Measurements from ENCODE around the gene ZDHHC15. TPM values are rescaled to one million over a fixed set of nuclear protein-coding genes. Genes with fewer than 3 reads are reported as not detected.
"Not testable (repeated sequence)": the region's sequence is repeated elsewhere in the genome, so short reads cannot be mapped to it uniquely, and the experiment has no call there.

The ZDHHC15 gene, protein sequence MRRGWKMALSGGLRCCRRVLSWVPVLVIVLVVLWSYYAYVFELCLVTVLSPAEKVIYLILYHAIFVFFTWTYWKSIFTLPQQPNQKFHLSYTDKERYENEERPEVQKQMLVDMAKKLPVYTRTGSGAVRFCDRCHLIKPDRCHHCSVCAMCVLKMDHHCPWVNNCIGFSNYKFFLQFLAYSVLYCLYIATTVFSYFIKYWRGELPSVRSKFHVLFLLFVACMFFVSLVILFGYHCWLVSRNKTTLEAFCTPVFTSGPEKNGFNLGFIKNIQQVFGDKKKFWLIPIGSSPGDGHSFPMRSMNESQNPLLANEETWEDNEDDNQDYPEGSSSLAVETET
- not detected for polyA plus RNA-seq

GRCh38 chrX:75522565-75523431 lies at the start of gene ZDHHC15:
ZDHHC15 (minus strand) TSS chrX:75523037; CDS start chrX:75523024, 13 bp downstream.
- Mint-ChIP-seq H3K36me3 (no peaks in the 10 kb centered on the region), H3K4me3 (peak within 1 kb of the TSS; percentile 25 to 61 (median 43)), H3K9me3 (peaks cover 0 to 2% (median 0%) of the 10 kb centered on the region in 6 donors), H3K27ac (no peak within 1 kb of the TSS), H3K27me3 (ENCODE audit: low read depth in 3 of 3) (peaks cover 2 to 3% (median 3%) of the 10 kb centered on the region in 3 donors), H3K4me1 (peaks cover 7 to 9% of the 10 kb centered on the region in 2 donors)
- no peak for DNase-seq

GRCh38 chrX:75560544-75560943 lies 37.7 kb upstream of the ZDHHC15 start:
- H3K27ac Mint-ChIP-seq; H3K9me3 Mint-ChIP-seq; H3K4me1 Mint-ChIP-seq; H3K27me3 Mint-ChIP-seq (ENCODE audit: low read depth in 3 of 3); DNase-seq; H3K36me3 Mint-ChIP-seq; H3K4me3 Mint-ChIP-seq: not testable (repeated sequence)

GRCh38 chrX:75547783-75548182 lies 24.9 kb upstream of the ZDHHC15 start:
- Mint-ChIP-seq H3K9me3 (peaks cover 0 to 2% (median 0%) of the 10 kb centered on the region in 6 donors), H3K4me1 (peaks cover 0 to 5% of the 10 kb centered on the region in 2 donors), H3K27me3 (ENCODE audit: low read depth in 3 of 3) (peaks cover 1 to 27% (median 4%) of the 10 kb centered on the region in 3 donors), H3K27ac (no peak overlapping the region), H3K4me3 (no peak overlapping the region), H3K36me3 (no peaks in the 10 kb centered on the region)
- no peak for DNase-seq

GRCh38 chrX:75546724-75547511 lies 24.1 kb upstream of the ZDHHC15 start:
- Mint-ChIP-seq H3K27me3 (ENCODE audit: low read depth in 3 of 3) (peaks cover 1 to 27% (median 4%) of the 10 kb centered on the region in 3 donors), H3K36me3 (no peaks in the 10 kb centered on the region), H3K4me1 (peaks cover 0 to 5% of the 10 kb centered on the region in 2 donors), H3K4me3 (no peak overlapping the region), H3K9me3 (peaks cover 0 to 2% (median 0%) of the 10 kb centered on the region in 6 donors), H3K27ac (no peak overlapping the region)
- no peak for DNase-seq

- H3K4me1 Mint-ChIP-seq, result peaks cover 0 to 5% of the 10 kb centered on the region in 2 donors
- H3K27ac Mint-ChIP-seq, result no peak overlapping the region
- peaks cover 1 to 20% (median 4%) of the 10 kb centered on the region in 3 donors for H3K27me3 Mint-ChIP-seq (ENCODE audit: low read depth in 3 of 3)
- H3K4me3 Mint-ChIP-seq, result no peak overlapping the region
- no peaks in the 10 kb centered on the region for H3K36me3 Mint-ChIP-seq
- no peak for DNase-seq
- peaks cover 0 to 2% (median 0%) of the 10 kb centered on the region in 6 donors for H3K9me3 Mint-ChIP-seq
Observed at GRCh38 chrX:75544786-75545185, 21.9 kb upstream of the ZDHHC15 start.

GRCh38 chrX:75483933-75484332 lies 38.9 kb downstream of the ZDHHC15 start:
- Mint-ChIP-seq H3K4me1 (no peaks in the 10 kb centered on the region), H3K27me3 (ENCODE audit: low read depth in 3 of 3) (peaks cover 5 to 11% (median 6%) of the 10 kb centered on the region in 3 donors), H3K27ac (no peak overlapping the region)

GRCh38 chrX:75461780-75462179 lies 61.1 kb downstream of the ZDHHC15 start:
- not testable (repeated sequence) for H3K4me1 Mint-ChIP-seq, DNase-seq, H3K27ac Mint-ChIP-seq, H3K4me3 Mint-ChIP-seq, H3K36me3 Mint-ChIP-seq
- H3K9me3 Mint-ChIP-seq, result peaks cover 7 to 28% (median 18%) of the 10 kb centered on the region in 6 donors
- peaks cover 0 to 13% (median 2%) of the 10 kb centered on the region in 3 donors for H3K27me3 Mint-ChIP-seq (ENCODE audit: low read depth in 3 of 3)

More at GRCh38 chrX:75483933-75484332, 38.9 kb downstream of the ZDHHC15 start:
- Mint-ChIP-seq H3K36me3 (no peaks in the 10 kb centered on the region), H3K9me3 (peaks cover 0 to 9% (median 2%) of the 10 kb centered on the region in 6 donors), H3K4me3 (no peak overlapping the region)
- DNase-seq, result no peak

GRCh38 chrX:75421688-75422230 lies 101.1 kb downstream of the ZDHHC15 start:
- Mint-ChIP-seq H3K36me3 (no peaks in the 10 kb centered on the region), H3K27ac (no peak overlapping the region), H3K4me3 (no peak overlapping the region), H3K9me3 (no peaks in the 10 kb centered on the region), H3K27me3 (ENCODE audit: low read depth in 3 of 3) (peaks cover 2 to 6% (median 4%) of the 10 kb centered on the region in 3 donors), H3K4me1 (no peaks in the 10 kb centered on the region)
- DNase-seq, result no peak

DNA sequence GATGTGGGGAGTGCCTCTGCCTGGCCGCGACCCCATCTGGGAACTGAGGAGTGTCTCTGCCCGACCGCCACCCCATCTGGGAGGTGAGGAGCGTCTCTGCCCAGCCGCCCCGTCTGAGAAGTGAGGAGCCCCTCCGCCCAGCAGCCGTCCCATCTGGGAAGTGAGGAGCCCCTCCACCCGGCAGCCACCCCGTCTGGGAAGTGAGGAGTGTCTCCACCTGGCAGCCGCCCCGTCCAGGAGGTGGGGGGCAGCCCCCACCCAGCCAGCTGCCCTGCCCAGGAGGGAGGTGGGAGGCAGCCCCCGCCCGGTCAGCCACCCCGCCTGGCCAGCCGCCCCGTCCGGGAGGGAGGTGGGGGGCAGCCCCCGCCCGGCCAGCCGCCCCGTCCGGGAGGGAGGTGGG lies 115.7 kb downstream of the ZDHHC15 start:
- not testable (repeated sequence) for H3K4me1 Mint-ChIP-seq, H3K4me3 Mint-ChIP-seq

GRCh38 chrX:75390470-75390869 lies 132.4 kb downstream of the ZDHHC15 start:
- no peak for DNase-seq
- no peaks in the 10 kb centered on the region for H3K4me1 Mint-ChIP-seq
- no peak overlapping the region for H3K27ac Mint-ChIP-seq
- peaks cover 2 to 8% (median 8%) of the 10 kb centered on the region in 3 donors for H3K27me3 Mint-ChIP-seq (ENCODE audit: low read depth in 3 of 3)
- H3K4me3 Mint-ChIP-seq, result no peak overlapping the region
- H3K36me3 Mint-ChIP-seq, result no peaks in the 10 kb centered on the region
- H3K9me3 Mint-ChIP-seq, result peaks cover 4 to 37% (median 21%) of the 10 kb centered on the region in 6 donors

More for the DNA sequence above, 115.7 kb downstream of the ZDHHC15 start:
- Mint-ChIP-seq H3K27me3 (ENCODE audit: low read depth in 3 of 3) (peaks cover 0 to 10% (median 4%) of the 10 kb centered on the region in 3 donors), H3K9me3 (peaks cover 0 to 16% (median 4%) of the 10 kb centered on the region in 6 donors)
- H3K36me3 Mint-ChIP-seq, DNase-seq, H3K27ac Mint-ChIP-seq: not testable (repeated sequence)

DNA sequence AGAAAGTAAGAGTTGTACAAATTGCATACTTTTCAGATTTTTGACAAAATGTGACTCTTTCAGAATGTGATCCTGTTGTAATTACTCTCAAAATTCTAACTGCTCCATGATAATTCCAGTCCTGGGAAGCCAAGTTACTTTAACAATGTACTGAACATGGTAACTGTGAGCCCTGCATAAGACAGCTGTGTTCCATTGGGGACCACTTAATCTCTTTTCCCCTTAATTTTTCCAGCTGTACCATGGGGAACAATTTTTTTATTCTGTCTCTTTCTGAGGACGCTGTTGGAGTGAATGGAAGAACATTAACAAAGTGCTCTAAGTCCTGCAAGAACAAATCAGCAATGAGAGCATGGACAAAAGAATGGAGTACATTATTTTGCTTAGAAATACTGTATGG lies 153.1 kb downstream of the ZDHHC15 start:
- H3K9me3 Mint-ChIP-seq, result no peaks in the 10 kb centered on the region
- no peak overlapping the region for H3K4me3 Mint-ChIP-seq
- no peak for DNase-seq
- H3K27ac Mint-ChIP-seq, result no peak overlapping the region
- H3K36me3 Mint-ChIP-seq, result no peaks in the 10 kb centered on the region
- no peaks in the 10 kb centered on the region for H3K4me1 Mint-ChIP-seq
- peaks cover 0 to 4% (median 0%) of the 10 kb centered on the region in 3 donors for H3K27me3 Mint-ChIP-seq (ENCODE audit: low read depth in 3 of 3)

DNA sequence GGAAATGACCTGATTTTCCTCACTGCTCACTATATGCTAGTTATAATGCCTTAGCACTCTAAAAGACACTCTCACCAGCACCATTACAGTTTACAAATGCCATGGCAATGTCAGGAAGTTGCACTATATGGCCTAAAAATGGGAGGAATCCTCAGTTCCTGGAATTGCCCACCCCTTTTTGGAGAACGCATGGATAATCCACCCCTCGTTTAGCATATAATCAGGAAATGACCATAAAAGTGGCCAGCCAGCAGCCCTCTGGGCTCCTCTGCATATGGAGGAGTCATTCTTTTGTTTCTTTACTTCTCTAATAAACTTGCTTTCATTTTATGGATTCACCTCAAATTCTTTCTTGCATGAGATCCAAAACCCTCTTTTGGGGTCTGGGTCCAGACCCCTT lies 156.0 kb downstream of the ZDHHC15 start:
- H3K27ac Mint-ChIP-seq, result no peak overlapping the region
- H3K36me3 Mint-ChIP-seq, result peaks cover 0 to 5% (median 4%) of the 10 kb centered on the region in 3 donors
- peaks cover 0 to 7% (median 2%) of the 10 kb centered on the region in 3 donors for H3K27me3 Mint-ChIP-seq (ENCODE audit: low read depth in 3 of 3)
- no peaks in the 10 kb centered on the region for H3K4me1 Mint-ChIP-seq
- no peak overlapping the region for H3K4me3 Mint-ChIP-seq
- H3K9me3 Mint-ChIP-seq, result peaks cover 0 to 8% (median 0%) of the 10 kb centered on the region in 6 donors
- no peak for DNase-seq

Measured in immature natural killer cell (primary cell).